Measurements from ENCODE around the gene CELSR1.
"Not testable (repeated sequence)": the region's sequence is repeated elsewhere in the genome, so short reads cannot be mapped to it uniquely, and the experiment has no call there.

Gene CELSR1

DNA sequence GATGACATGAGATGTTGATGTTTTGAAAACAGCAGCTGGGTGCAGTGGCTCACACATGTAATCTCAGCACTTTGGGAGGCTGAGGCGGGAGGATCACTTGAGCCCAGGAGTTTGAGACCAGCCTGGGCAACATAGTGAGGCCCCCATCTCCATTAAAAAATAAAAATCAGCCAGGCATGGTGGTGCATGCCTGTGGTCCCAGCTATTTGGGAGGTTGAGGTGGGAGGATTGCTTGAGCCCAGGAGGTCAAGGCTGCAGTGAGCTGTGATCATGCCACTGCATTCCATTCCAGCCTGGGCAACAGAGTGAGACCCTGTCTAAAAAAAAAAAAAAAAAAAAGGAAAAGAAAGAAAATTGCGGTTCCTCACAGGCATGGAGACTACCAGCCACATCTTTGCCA, 224.6 kb downstream of the CELSR1 start:
- DNase-seq, result not testable (repeated sequence)

DNA sequence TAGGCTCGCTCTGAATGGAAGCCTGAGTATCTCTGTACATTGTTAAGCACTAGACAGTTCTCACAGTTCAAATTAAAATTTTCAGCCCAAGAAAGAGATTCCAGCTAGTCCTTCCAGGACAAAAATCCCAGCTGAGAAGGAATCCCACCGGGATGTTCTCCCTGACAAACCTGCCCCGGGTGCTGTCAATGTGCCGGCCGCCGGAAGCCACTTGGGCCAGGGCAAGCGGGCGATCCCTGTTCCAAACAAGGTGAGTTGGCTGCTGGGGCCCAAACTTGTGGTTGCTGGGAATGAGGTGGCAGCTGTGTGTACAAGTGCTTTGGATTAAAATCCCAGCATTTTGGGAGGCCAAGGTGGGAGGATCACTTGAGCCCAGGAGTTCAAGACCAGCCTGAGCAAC, 225.4 kb downstream of the CELSR1 start:
- no peak for DNase-seq
